HL-60/S4 (cell line): Measurements from ENCODE around the gene CHGA.

Source experiments
- in situ Hi-C: fragments of 300-500 bp; cut with MboI; formaldehyde crosslinking; loops from 2 replicates; pipeline ENCODE4 v1.14.3; 2022; ENCODE audit warnings: low sequenced_read_pairs

Gene CHGA

DNA sequence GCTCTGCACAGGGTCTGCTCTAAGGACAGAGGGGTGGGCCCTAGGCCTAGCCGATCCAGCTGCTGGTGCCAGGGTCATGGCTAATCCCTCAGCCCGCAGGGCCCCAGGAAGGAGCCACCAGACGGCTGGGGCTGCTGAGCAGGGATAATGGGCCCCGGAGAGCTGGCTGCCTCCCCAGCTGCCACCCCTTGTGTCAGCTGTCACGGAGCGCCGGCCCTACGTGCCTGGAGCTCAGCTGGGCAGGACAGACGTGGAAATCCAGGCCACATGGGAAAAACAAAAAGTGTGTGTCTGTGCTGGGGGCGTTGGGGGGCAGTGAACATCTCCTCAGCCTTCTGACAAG lies 36.2 kb downstream of the CHGA start:
- in situ Hi-C loops = no loop called here

DNA sequence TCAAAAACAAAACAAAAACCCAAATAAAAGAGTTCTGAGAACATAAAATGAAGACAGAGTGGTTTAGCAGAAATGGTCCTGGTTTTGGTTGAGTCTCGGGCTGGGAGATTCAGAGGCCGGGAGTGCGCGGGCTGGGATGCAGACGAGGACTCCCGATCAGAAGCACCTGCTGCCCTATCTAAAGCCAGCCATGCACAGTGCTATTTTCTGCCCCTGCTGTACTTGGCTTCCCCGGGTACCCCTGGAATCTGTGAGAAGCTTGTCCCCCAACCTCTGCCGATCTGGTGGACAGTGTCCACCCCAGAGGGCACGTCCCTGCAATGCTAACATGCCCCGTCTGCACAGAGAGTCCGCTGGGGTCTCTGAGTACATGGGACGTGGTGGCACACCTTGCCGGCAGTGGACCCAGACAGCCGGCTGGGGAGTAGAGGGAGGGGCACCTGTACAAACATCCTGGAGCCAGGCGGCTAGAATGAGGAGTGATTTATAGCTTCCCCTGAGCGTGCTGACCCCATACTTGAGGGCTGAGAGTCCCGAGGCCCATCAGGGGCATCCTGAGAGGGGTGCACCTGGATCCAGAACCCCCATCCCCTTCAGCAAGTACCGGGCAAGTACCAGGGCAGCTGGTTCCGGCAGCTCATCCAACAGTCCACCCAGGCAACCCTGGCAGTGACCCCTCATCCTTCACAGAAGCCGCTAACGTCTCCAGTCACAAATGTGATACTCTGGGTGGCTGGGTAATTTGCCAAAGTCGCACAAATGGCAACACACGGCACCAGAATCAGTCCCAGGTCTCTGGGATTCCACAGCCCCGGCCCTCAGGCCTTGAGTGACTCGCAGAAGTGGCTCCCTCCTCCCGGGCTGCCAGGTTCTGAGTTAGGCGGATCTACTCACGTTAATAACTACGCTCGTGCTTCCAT lies 37.1 kb downstream of the CHGA start:
- in situ Hi-C loops = no loop called here

DNA sequence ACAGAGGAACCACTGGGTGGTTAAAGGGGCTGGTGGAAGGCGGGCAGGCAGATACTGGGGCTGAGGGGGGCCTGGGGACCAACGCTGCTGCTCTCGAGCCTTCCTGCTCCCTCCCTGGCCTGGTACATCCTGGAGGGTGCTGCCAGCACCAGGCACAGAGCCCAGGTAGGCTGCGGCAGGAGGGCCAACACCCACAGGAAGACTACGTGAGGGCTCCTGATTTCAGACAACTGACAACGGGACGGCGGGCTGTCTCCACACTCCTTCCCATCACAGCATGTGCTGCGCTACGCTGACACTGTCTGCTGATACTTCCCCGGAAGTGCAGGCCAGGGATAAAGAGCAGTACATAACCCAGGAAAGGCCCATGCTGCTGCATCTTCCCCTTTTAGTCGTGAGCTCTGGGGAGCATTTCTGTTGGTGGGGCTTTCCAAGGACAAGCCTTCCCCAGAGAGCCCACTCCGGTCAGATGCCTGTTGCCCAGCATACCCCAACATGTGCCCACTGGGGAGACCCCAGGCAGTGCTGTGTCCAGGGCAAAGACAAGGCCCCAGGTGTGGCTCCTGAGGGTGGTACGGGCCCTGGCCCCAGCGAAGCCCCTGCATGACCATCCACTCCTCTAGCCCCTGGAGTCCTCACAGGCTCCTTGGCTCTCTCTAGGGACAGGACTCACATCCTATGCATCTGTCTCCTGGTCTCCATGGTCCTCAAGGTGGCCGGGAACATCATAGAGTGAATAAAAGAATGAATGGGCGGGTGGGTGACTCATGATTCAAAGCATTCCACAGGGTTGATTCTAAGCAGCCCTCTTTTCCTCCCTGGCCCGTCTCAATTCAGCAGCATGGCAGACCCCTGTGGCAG lies 38.0 kb downstream of the CHGA start:
- in situ Hi-C loops = no loop called here

DNA sequence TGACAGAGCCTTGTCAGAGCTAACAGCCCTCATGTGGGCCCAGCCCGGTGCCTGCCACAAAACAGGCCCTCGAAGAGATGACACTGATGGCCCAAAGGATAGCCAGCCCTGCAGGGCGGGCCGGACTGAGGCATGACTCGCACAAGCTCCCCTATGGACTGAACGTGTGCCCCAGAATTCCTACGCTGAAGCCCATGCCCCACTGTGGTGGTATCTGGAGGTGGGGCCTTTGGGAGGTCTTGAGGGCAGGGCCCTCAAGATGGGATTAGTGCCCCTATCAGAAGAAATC lies 38.6 kb downstream of the CHGA start:
- in situ Hi-C loops = no loop called here

DNA sequence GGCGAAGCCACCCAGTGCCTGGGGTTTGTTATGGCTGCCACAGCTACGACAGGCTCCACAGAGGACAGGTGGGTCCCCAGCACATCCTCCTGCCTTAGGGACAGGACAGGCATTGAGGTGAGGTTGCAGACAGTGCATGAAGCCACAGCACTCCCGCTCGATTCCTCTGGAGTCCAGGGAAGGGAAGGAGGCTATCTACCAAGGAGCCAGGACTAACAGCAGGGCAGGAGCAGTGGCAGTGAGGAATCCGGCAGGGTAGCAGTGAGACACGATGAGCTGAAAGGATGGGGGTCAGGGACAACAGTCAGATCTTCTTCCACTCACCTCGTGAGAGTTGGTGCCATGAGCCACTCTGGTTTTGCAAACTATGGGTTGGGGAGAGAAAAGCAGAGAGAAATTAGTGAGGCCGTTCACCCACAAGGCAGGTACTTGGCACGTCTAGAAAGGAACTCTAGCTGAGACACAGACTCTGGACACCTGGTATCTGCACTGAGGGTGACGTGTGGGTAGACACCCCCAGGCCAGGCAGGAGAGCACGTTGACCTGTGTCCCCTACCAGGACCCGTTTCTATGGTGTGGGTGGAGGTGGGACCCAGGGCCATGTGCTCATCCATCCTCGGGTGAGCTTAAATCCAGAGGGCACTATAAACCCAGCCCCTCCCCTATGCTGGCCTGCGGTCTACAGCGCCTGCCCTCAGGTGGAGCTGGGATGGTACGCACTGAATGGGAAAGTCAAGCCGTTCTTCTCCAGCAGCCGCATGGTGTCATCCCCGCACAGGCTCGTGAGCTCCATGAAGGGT lies 39.3 kb downstream of the CHGA start:
- in situ Hi-C loops = no loop called here

DNA sequence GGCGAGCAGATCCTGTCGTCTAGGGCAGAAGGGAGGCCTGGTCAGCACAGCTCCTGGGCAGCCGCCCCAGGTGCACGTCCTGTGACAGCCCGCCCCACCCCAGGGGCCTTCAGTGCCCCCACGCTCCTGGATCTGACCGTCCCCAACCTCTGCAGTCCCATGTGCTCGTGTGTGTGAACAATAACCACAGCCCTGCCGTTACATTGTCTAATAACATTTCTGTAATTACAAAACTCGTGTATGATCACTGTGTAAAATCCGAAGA lies 39.8 kb downstream of the CHGA start:
- in situ Hi-C loops = no loop called here

DNA sequence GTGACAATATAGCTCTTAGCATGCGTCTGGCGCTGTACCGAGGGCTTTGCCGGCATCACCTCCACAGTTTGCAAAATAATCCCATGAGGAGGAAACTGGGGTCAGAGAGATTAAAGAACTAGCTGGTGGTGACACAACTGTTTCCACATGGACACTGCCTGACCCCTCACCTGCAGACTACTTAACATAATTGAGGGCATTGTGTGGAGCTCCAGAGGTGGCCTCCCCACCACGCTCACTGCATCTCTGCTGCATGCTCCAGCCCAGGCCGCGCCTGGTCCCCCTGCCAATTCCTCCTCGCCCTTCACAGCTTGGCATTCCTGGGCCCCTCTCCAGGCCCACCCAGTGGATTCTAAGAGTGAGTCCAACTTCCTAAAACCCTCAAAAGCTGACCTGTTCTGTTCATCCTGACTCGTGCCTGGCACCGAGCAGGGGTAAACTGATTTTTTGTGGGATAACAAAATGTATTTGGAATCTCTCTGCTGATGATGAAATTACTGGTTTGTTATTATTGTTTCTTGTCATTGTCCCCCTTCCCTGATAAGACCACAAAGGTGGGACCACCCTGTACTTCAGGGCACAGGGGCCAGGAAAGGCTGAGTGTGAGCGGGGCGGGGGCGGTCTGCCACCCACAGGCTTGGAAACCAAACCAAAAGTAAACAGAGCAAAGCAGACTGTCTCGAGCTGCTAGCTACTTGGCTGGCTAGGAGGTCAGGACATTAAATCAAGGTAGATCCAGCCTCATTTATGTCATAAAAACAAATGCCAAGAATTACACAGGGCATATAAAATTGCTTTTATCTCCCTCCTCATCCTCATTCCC lies 40.6 kb downstream of the CHGA start:
- in situ Hi-C loops = no loop called here

DNA sequence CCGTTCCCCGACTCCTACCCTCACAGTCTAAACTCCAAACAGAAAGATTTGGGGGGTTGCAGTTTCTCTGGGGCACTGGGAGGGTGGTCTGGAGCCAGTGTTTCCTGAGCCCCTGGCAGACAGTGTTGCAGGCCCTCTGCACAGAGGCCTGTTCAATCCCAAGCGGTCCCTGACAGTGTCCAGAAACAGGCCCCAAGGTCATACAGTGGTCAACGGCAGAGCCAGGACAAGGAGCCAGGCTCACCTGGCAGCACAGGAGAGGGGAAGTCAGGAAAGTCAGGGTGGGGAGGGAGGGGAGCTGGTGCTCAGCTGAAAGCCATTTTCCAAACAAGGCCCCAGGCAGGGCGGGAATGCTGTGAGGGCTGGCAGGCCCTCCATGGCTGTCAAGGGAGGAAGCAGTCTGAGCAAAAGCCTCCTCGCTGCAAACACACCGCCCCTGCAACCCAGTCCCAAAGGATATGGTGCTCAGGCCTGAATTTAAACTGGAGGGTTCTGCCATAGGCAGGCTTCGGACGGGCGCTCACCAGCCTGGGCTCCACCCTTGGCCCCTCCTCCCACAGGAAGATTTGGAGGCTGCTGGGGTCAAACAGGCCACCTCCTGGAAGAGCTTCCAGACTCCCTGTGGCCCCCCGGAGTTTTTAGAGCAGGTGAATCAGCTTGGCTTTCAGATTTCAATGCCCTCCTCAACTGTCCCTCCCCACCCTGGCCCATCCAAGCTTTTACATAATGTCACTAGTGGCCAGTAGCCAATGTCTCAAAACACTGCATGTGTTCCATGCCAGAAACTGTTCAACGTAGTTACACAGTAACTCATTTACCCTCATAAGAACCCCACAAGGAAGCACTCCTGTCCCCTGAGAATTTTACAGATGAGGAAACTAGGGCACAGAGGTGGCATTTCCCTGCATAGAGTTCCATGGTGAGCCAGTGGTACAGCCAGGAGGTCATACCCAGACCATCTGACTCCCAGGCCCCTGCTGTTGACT lies 41.5 kb downstream of the CHGA start:
- in situ Hi-C loops = no loop called here

DNA sequence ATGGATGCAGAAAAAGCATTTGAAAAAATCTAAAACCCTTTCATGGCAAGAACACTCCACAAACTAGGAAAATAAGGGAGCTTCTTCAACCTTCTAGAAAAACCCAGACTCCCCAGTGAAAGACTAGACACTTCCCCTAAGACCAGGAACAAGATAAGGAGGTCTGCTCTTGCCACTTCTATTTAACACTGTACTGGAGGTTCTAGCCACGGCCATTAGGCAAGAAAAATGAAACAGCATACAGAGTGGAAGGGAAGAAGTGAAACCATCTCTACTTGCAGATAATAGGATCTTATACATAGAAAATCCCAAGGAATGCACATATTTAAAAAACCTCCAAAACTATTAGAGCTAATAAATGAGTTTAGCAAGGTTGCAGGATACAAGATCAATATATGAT lies 42.3 kb downstream of the CHGA start:
- in situ Hi-C loops = no loop called here

DNA sequence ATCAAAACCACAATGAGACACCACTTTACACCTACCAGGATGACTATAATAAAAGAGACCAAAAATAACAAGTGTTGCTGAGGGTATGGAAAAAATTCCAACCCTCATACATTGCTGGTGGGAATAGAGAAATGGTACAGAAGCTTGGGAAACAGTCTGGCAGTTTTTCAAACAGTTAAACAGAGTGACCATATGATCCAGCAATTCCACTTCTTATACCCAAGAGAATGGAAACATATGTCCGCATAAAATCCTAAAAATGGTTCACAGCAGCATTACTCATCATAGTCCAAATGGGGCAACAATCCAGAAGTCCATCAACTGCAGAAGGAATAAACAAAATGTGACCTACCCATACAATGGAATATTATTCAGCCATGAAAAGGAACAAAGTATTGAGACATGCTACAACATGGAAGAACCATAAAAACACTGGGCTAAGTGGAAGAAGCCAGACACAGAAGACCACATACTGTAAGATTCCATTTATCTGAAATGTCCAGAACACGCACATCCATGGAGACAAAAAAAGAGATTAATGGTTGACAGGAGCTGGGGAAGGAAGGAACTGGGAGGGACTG lies 44.5 kb downstream of the CHGA start:
- in situ Hi-C loops = no loop called here

DNA sequence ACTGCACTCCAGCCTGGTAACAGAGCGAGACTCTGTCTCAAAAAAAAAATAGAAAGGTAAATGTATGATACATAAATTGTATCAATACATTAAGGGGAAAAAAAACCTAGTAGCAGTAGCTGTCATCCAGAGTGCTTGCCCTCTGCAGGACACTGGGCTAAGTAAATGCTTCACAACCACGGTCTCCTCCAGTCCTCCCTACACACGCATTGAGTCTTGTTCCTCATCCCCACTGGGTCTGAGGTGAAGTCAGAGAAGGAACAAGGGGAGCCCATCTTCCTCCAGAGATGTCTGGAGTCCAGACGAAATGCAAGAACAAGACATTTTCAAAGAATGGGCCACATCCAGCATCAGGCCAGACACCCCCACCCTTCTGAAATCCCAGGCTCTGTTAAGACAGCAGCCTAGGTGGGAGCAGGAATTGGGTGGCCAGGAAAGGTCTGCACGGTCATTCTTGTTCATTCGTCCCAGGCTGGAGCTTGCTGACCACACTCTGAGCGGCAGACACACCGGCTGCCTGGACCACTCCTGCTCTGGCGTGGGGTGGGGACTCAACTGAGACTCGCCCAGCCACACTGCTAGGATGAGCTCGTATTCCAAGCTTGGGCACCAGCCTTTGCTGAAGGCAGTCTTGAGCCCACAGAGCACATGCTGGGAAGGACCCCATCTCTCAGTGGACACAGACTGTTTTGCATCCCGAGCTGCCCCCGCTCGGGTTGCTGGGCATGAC lies 45.5 kb downstream of the CHGA start:
- in situ Hi-C loops = no loop called here

DNA sequence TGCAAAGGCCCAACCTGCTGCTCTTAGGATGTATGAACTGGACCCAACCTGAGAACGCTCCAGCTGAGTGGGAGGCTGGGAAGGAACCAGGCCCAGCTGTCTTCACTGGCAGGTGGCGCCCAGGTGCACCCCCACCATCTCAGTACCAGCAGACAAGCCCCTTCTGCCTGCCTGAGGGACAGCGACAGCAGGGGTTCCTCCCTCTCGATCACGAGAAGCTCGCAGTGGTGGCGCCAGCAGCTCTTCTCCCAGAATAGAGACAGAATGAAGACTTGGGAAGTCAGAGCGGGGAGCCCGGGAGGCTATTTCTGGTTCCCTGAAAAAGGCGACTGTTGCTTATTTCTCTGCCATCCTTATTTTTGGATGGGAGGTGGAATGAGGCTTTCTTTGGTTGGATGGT lies 46.5 kb downstream of the CHGA start:
- in situ Hi-C loops = no loop called here

DNA sequence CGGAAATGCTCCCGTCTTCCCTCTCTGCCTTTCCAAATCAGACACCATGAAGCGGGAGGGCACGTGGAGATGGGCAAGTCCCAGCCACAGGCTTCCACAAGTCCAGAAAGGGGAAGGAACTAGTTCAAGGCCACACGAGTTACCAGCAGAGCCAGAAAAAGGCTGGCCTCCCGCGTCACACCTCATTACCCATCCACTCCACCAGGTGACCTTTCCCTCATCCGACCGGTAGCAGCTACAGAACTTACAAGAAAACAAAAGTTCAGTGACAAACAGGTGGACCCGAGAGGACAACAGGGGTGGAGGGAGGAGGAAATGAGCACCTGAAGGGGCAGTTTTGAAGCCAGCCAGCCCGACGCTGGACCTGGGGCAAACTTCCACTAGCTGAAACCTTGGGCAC lies 46.9 kb downstream of the CHGA start:
- in situ Hi-C loops = no loop called here

DNA sequence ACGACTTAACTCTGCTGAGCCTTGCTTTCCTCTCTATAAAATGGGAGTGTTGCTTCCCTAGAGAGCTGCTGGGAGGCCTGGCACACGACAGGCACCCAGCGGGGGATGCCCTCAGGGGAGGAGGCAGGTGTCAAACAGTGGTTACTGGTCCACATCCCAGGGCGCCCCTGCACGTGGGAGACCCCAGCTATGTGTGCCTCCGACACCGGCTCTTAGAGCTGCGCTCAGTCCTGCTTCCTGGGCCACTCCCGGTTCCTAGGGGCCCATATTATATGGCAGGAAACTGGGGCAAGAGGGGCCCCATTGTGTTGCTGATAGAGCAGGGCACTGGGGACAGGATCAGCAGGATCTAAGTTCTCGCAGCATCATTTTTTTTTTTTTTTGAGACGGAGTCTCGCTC lies 47.3 kb downstream of the CHGA start:
- in situ Hi-C loops = no loop called here

DNA sequence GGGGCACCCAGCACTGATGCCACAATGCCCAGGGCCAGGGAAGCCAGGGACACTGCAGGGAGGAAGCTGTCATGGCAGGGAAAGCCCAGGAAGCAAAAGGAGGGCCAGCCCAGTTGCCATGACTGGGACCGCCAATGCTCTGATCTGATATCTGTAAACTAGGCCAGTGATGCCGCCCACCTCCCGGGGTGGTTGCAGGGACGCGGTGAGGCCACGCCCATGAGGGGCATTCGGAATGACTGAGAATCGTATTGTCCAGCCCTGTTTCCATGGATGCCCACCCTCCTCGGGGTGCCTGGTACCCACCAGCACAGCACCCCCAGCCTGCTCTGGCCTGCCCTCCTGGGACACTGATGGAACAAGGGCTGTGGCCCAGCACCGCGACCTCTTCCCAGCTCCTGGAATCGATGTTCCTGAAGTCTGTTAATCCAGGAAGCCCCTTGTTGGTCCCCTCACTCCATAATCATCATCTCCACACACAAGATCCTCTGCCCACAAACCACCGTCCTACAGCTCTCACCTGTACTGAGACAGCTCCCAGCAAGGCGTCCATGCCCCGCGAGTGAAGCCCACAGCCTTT lies 48.7 kb downstream of the CHGA start:
- in situ Hi-C loops = no loop called here

DNA sequence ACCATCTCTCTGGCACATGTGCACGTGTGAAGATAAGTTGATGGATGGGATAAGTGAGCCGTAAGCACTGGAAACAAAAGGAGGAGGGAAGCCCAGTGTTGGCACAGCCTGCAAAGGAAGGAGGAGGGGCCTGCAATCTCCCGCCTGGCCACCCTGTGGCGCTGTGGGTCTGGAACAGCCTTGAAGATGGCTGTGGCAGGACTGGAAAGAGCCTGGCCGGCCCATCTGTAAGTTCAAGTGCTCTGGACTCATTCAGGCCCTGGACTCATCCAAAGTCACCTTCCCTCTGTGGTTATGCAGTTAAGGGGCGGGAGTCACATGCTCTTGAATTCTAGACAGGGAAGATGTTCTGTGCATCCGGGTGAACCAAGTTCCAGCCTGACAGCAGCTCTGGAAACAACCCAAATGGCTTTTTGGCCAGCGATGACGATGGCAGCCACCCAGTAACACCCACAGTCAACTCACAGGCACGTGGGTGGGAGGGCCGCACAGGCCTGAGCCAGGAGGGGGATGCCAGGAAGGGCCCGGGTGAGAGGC lies 50.4 kb downstream of the CHGA start:
- in situ Hi-C loops = no loop called here

DNA sequence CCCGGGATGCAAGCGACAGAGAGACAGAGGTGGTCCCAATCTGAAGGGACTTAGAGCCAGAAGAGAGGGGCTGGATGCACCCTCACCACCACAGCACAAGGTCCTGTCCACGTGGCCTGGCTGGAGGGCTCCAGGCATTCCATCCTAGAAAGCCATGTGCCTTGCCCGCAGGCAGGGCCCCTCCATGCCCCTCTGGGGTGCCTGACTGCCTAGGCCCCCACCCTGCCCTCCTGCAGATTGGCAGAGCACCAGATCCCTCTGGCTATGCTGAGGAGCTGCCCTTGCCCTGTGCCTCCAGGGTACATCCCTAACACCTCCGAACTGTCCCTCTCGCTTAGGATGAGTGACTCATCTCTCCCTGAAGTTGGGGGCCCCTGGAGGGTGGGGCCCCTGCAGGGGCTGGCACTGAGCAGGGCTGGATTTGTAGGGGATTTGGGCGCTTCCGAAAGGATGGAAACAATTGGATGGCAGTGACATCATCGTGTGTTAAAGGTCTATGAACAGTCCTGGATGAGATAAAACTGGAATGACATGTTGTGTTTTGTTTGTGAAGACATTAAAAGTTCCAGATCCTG lies 50.9 kb downstream of the CHGA start:
- in situ Hi-C loops = no loop called here
